H1 (cell line): ENCODE results near the gene METAP1D. TPM values are rescaled to one million over a fixed set of nuclear protein-coding genes. Genes with fewer than 3 reads are reported as not detected.
A peak's percentile ranks its signal among the peaks of the same experiment; 100 is the strongest.

ENCODE experiments used
- CTCF ChIA-PET: fragments of 300-600 bp; sonication (Branson Sonifier 250); formaldehyde crosslinking; loops from one replicate; lab custom pipeline; 2021; ENCODE audit not compliant: partially characterized antibody; lab: Charles Lee
- POLR2A ChIA-PET: fragments of 300-600 bp; sonication (Branson Sonifier 250); formaldehyde crosslinking; loops from one replicate; lab custom pipeline; 2021; ENCODE audit warnings: inconsistent platforms; ENCODE audit not compliant: partially characterized antibody; lab: Charles Lee
- DNase-seq, 2 experiments: peaks; one replicate each; pipeline versions ENCODE4 v3.0.0 to v3.0.0-alpha.2; 2010 to 2022; ENCODE audit warnings: low spot score in 2 of 2, low read depth in 1 of 2, mixed read lengths in 1 of 2
- FAIRE-seq: peaks from 2 replicates; lab custom pipeline; 2011; peaks lifted over from hg19 to GRCh38; lab: Jason Lieb, UNC
- H2AFZ ChIP-seq: 2 replicates; pipeline ENCODE4 v1.8.1; 2012; ENCODE audit warnings: low read length, inconsistent platforms
- H2AK5ac ChIP-seq: 2 replicates; pipeline ENCODE4 v1.6.1; 2013; ENCODE audit warnings: low read depth, low read length
- H2BK120ac ChIP-seq: replicated peaks from 2 replicates; pipeline ENCODE3; 2013; ENCODE audit warnings: low read depth, low read length, inconsistent platforms
- H2BK12ac ChIP-seq: 2 replicates; pipeline ENCODE4 v1.6.1; 2013; ENCODE audit warnings: low read depth, low read length
- H2BK15ac ChIP-seq: 2 replicates; pipeline ENCODE4 v1.6.1; 2013; ENCODE audit warnings: low read length
- H2BK20ac ChIP-seq: 2 replicates; pipeline ENCODE4 v1.6.1; 2013; ENCODE audit warnings: low read length
- H2BK5ac ChIP-seq: 2 replicates; pipeline ENCODE4 v1.6.1; 2013; ENCODE audit warnings: low read depth, low read length
- H3K14ac ChIP-seq: 2 replicates; pipeline ENCODE4 v1.6.1; 2013; ENCODE audit warnings: inconsistent platforms; ENCODE audit not compliant: insufficient read length
- H3K18ac ChIP-seq: 2 replicates; pipeline ENCODE4 v1.6.1; 2013; ENCODE audit warnings: low read length; ENCODE audit errors: extremely low read depth
- H3K23ac ChIP-seq: 2 replicates; pipeline ENCODE4 v1.6.1; 2013; ENCODE audit warnings: inconsistent platforms; ENCODE audit not compliant: insufficient read length
- H3K23me2 ChIP-seq: 2 replicates; pipeline ENCODE4 v1.6.1; 2013; ENCODE audit warnings: low read depth, low read length
- H3K27ac ChIP-seq: 2 replicates; pipeline ENCODE4 v1.6.1; 2011; ENCODE audit warnings: low read depth, low read length, inconsistent platforms
- H3K27me3 ChIP-seq, 4 experiments: replicated peaks in 1 of 4; 1 replicate in 1 of 4; 2 replicates in 3 of 4; pipeline versions ENCODE4 v1.6.1 to v1.8.1; 2011 to 2013; ENCODE audit warnings: low read length in 3 of 4, mild to moderate bottlenecking in 3 of 4, inconsistent platforms in 2 of 4, mixed read lengths in 2 of 4, moderate library complexity in 1 of 4; ENCODE audit not compliant: control insufficient read depth in 3 of 4, insufficient read depth in 3 of 4; ENCODE audit errors: extremely low read depth in 1 of 4
- H3K36me3 ChIP-seq, 4 experiments: 2 replicates each; pipeline versions ENCODE4 v1.6.1 to v1.8.1; 2011 to 2013; ENCODE audit warnings: mild to moderate bottlenecking in 4 of 4, low read length in 3 of 4, moderate library complexity in 2 of 4, control low read depth in 1 of 4, inconsistent platforms in 1 of 4; ENCODE audit not compliant: insufficient read depth in 4 of 4, control insufficient read depth in 2 of 4
- H3K4ac ChIP-seq: replicated peaks from 2 replicates; pipeline ENCODE3; 2013; ENCODE audit warnings: low read length, low read depth, mixed read lengths, inconsistent platforms; ENCODE audit not compliant: insufficient read length
- H3K4me1 ChIP-seq, 4 experiments: replicated peaks in 1 of 4; 1 replicate in 1 of 4; 2 replicates in 3 of 4; pipeline versions ENCODE4 v1.6.1 to v1.8.1; 2011 to 2013; ENCODE audit warnings: low read length in 3 of 4, inconsistent platforms in 2 of 4, mixed read lengths in 1 of 4; ENCODE audit not compliant: insufficient read depth in 4 of 4, control insufficient read depth in 3 of 4
- H3K4me2 ChIP-seq, 2 experiments: 2 replicates each; pipeline versions ENCODE4 v1.6.1 to v1.8.1; 2011 to 2013; ENCODE audit warnings: low read depth in 2 of 2, low read length in 2 of 2, control low read depth in 1 of 2, inconsistent platforms in 1 of 2, mild to moderate bottlenecking in 1 of 2; ENCODE audit not compliant: insufficient read depth in 1 of 2
- H3K4me3 ChIP-seq, 4 experiments: fragments of 200-600, 300-600 bp in 1 of 4; sonication (generic), shearing (Covaris generic), sonication (Bioruptor Twin) in 1 of 4; 2 replicates each; pipeline versions ENCODE4 v1.5.1 to v1.8.1; 2011 to 2016; ENCODE audit warnings: low read length in 4 of 4, low read depth in 3 of 4, control low read depth in 2 of 4, inconsistent platforms in 2 of 4, mild to moderate bottlenecking in 2 of 4, mixed read lengths in 1 of 4, moderate library complexity in 1 of 4; ENCODE audit not compliant: insufficient read depth in 2 of 4; ENCODE audit errors: extremely low read depth in 1 of 4
- H3K56ac ChIP-seq: replicated peaks from 2 replicates; pipeline ENCODE3; 2013; ENCODE audit warnings: low read depth, mild to moderate bottlenecking, mixed read lengths, low read length, inconsistent platforms; ENCODE audit not compliant: insufficient read length
- H3K79me1 ChIP-seq: 2 replicates; pipeline ENCODE4 v1.6.1; 2013; ENCODE audit warnings: low read depth, low read length, control low read depth
- H3K79me2 ChIP-seq, 2 experiments: 2 replicates each; pipeline versions ENCODE4 v1.6.1 to v1.8.1; 2012 to 2013; ENCODE audit warnings: low read length in 2 of 2, mild to moderate bottlenecking in 2 of 2, inconsistent platforms in 1 of 2; ENCODE audit not compliant: insufficient read depth in 2 of 2, control insufficient read depth in 1 of 2
- H3K9ac ChIP-seq, 4 experiments: replicated peaks in 1 of 4; 1 replicate in 1 of 4; 2 replicates in 3 of 4; pipeline versions ENCODE4 v1.6.1 to v1.8.1; 2011 to 2013; ENCODE audit warnings: low read depth in 3 of 4, low read length in 3 of 4, control low read depth in 2 of 4, mild to moderate bottlenecking in 2 of 4, moderate library complexity in 2 of 4, inconsistent platforms in 1 of 4; ENCODE audit errors: extremely low read depth in 1 of 4
- H3K9me3 ChIP-seq, 2 experiments: 2 replicates each; pipeline versions ENCODE4 v1.6.1 to v1.8.1; 2012 to 2013; ENCODE audit warnings: mild to moderate bottlenecking in 2 of 2, moderate library complexity in 2 of 2, control low read depth in 1 of 2, inconsistent platforms in 1 of 2, low read depth in 1 of 2, low read length in 1 of 2, mixed read lengths in 1 of 2; ENCODE audit not compliant: insufficient read depth in 2 of 2
- H4K20me1 ChIP-seq, 2 experiments: replicated peaks in 1 of 2; 2 replicates each; pipeline versions ENCODE3 to v1.8.1; 2011 to 2013; ENCODE audit warnings: inconsistent platforms in 2 of 2, low read length in 2 of 2, mild to moderate bottlenecking in 1 of 2; ENCODE audit not compliant: insufficient read depth in 2 of 2, control insufficient read depth in 1 of 2
- H4K5ac ChIP-seq: 2 replicates; pipeline ENCODE4 v1.6.1; 2013; ENCODE audit warnings: low read length, low read depth, mixed read lengths, inconsistent platforms; ENCODE audit not compliant: insufficient read length
- H4K8ac ChIP-seq: 2 replicates; pipeline ENCODE4 v1.8.0; 2013; ENCODE audit warnings: mild to moderate bottlenecking, moderate library complexity, low read length, inconsistent platforms; ENCODE audit not compliant: insufficient read depth; ENCODE audit errors: extremely low read depth
- H4K91ac ChIP-seq: replicated peaks from 2 replicates; pipeline ENCODE3; 2013; ENCODE audit warnings: low read length, mixed read lengths, inconsistent platforms; ENCODE audit not compliant: insufficient read length
- ASH2L ChIP-seq: fragments of 200-600, 300-600 bp; sonication (generic); IDR thresholded peaks from one replicate; pipeline ENCODE4 v1.7.1; 2017; ENCODE audit warnings: low read length
- ATF3 ChIP-seq: IDR thresholded peaks from 2 replicates; pipeline ENCODE4 v1.6.1; 2011; ENCODE audit warnings: low read depth, mild to moderate bottlenecking, low read length; ENCODE audit not compliant: insufficient read depth
- CTBP2 ChIP-seq: IDR thresholded peaks from 2 replicates; pipeline ENCODE4 v1.7.0; 2011; ENCODE audit warnings: borderline replicate concordance, mild to moderate bottlenecking, moderate library complexity, mixed read lengths, low read length; ENCODE audit not compliant: insufficient read depth, insufficient read length
- EZH2 ChIP-seq: fragments of 200-600 bp; sonication (generic); IDR thresholded peaks from 2 replicates; pipeline ENCODE4 v1.7.1; 2012; ENCODE audit warnings: low read depth, mild to moderate bottlenecking, moderate library complexity, low read length, inconsistent platforms; ENCODE audit not compliant: severe bottlenecking
- PHF8 ChIP-seq: fragments of 200-600 bp; sonication (generic); conservative IDR thresholded peaks from 2 replicates; pipeline ENCODE4 v1.7.1; 2012; ENCODE audit warnings: low read depth, mild to moderate bottlenecking, inconsistent platforms, low read length, moderate library complexity
- POU5F1 ChIP-seq: IDR thresholded peaks from 2 replicates; pipeline ENCODE4 v1.6.1; 2011; ENCODE audit warnings: low read depth, mild to moderate bottlenecking, low read length, moderate library complexity
- RNF2 ChIP-seq: fragments of 200-900, 300-1000 bp; sonication (generic); IDR thresholded peaks from 2 replicates; pipeline ENCODE4 v1.7.1; 2016; ENCODE audit warnings: borderline replicate concordance, low read depth, mild to moderate bottlenecking, antibody characterized with exemption, low read length; ENCODE audit not compliant: poor library complexity, severe bottlenecking; ENCODE audit errors: missing control alignments
- SIX5 ChIP-seq: IDR thresholded peaks from 2 replicates; pipeline ENCODE4 v1.6.1; 2011; ENCODE audit warnings: mild to moderate bottlenecking, low read depth, low read length
- SUZ12 ChIP-seq: fragments of 200-600 bp; sonication (generic); IDR thresholded peaks from 2 replicates; pipeline ENCODE4 v1.6.1; 2012; ENCODE audit warnings: mild to moderate bottlenecking, inconsistent platforms, low read length, moderate library complexity, mixed read lengths
- TAF1 ChIP-seq: IDR thresholded peaks from 2 replicates; pipeline ENCODE4 v1.6.1; 2011; ENCODE audit warnings: mild to moderate bottlenecking, low read depth, low read length
- TCF12 ChIP-seq: IDR thresholded peaks from 2 replicates; pipeline ENCODE4 v1.6.1; 2011; ENCODE audit warnings: low read depth, mild to moderate bottlenecking, low read length
- WGBS, 2 experiments: shearing (Covaris generic) in 1 of 2; methylation state at CpG; one replicate each; pipeline versions ENCODE4 v1.1.6 to v1.1.7; 2013 to 2015; ENCODE audit warnings: low lambda C conversion rate in 2 of 2, mixed read lengths in 2 of 2, inconsistent platforms in 1 of 2, low coverage in 1 of 2, missing lambda C conversion rate in 1 of 2; ENCODE audit not compliant: insufficient replicate concordance in 2 of 2, insufficient coverage in 1 of 2, insufficient read length in 1 of 2; ENCODE audit errors: extremely low coverage in 1 of 2, missing lambda C conversion rate in 1 of 2; 5-methylcytosine and 5-hydroxymethylcytosine counted together
- polyA plus RNA-seq, 7 experiments: library from polyadenylated mRNA; depleted of rRNA in 3 of 7; stranded (reverse) in 5 of 7; unstranded in 2 of 7; fragments of >200 nt in 5 of 7; fragments of 200-250 nt in 2 of 7; gene quantifications; 1 replicate in 5 of 7; 2 replicates in 1 of 7; 4 replicates in 1 of 7; pipeline versions ENCODE4 v1.2.1 to v1.2.3, GENCODE V29; 2011 to 2013; ENCODE audit warnings: missing spikeins in 2 of 7, mixed read lengths in 2 of 7
- total RNA-seq: library from RNA; stranded (reverse); fragmentation: NEBNext Ultra II Directional; extraction: Animal tissue kit (Norgen Biotek cat#: 25700); gene quantifications from 2 replicates; pipeline ENCODE4 v1.2.1, GENCODE V29; 2021

Gene METAP1D
- total and polyA plus RNA-seq, 2 of the 8 experiments (the other 6 are each of a cell fraction or from before 2014, with no cell fraction given): 3.9 to 6.2 TPM

GRCh38 chr2:172084395-172084644, 84.6 kb downstream of the METAP1D start:
- peaks cover 22 to 44% of the 10 kb centered on the region in 2 experiments for H4K20me1 ChIP-seq
- 0% methylated on average over 15 of the region's 17 CpGs; no CpG with 5 or more reads in 1 of the 2 experiments for WGBS, 2 experiments
- H3K27ac ChIP-seq: no peak overlapping the region
- H3K27me3 ChIP-seq: peaks cover 91 to 100% (median 99%) of the 10 kb centered on the region in 4 experiments
- H3K4me1 ChIP-seq: peaks cover 2 to 61% (median 31%) of the 10 kb centered on the region in 4 experiments
- peak overlapping the region; percentile 55; the same call in 1 of the 2 replicates for H2BK12ac ChIP-seq
- H3K79me1 ChIP-seq: no peaks in the 10 kb centered on the region
- H3K56ac ChIP-seq: no peak overlapping the region
- FAIRE-seq (no peak), DNase-seq (no peak)
- no peak overlapping the region for H2BK120ac ChIP-seq
- H3K79me2 ChIP-seq: no peaks in the 10 kb centered on the region
- H4K91ac ChIP-seq: no peak overlapping the region
- TF ChIP-seq ATF3: no peak
- no peak for TF ChIP-seq CTBP2
- no peak for TF ChIP-seq PHF8
- peak; percentile 60 for TF ChIP-seq EZH2
- TF ChIP-seq SUZ12: peak; percentile 45
- peak; percentile 69 for TF ChIP-seq RNF2
- TF ChIP-seq SIX5: no peak
- TF ChIP-seq POU5F1: no peak
- 0 out of 2 replicates have a peak, but pooled peaks have one; percentile 8 for TF ChIP-seq TCF12
- TF ChIP-seq TAF1: no peak
- TF ChIP-seq ASH2L: no peak
- H3K18ac ChIP-seq: peak overlapping the region; percentile 48; the same call in 1 of the 2 replicates
- ChIA-PET POLR2A (interaction anchor here (14.0 kb wide), 1 partner anchor 18 kb away, joined by 184 read pairs; the partner anchor contains the start of gene DLX2), CTCF (interaction anchor here (2.6 to 4.1 kb wide), 2 partner anchors 12 to 17 kb away, joined by 19 to 25 read pairs; partner anchors contain the start of gene DLX2)
- H3K14ac ChIP-seq: no peak overlapping the region
- H3K4me3 ChIP-seq: peak overlapping the region; percentile 40 to 66 (median 53); a peak in 7 of 8 replicates
- no peak overlapping the region for H3K23ac ChIP-seq
- H3K23me2 ChIP-seq: peaks cover 14% of the 10 kb centered on the region; the same call in 1 of the 2 replicates
- H3K4ac ChIP-seq: no peak overlapping the region
- H3K36me3 ChIP-seq: no peaks in the 10 kb centered on the region
- H3K9me3 ChIP-seq: no peaks in the 10 kb centered on the region
- H4K5ac ChIP-seq: no peak overlapping the region
- H3K4me2 ChIP-seq: peak overlapping the region; percentile 78 to 84
- H2AFZ ChIP-seq: peak overlapping the region; percentile 9; the same call in 1 of the 2 replicates
- 0 out of 2 replicates have a peak overlapping the region, but pooled peaks have one; percentile 46 for H2BK15ac ChIP-seq
- H2BK5ac ChIP-seq: no peak overlapping the region; the same call in 1 of the 2 replicates
- 0 out of 2 replicates have a peak overlapping the region, but pooled peaks have one; percentile 40 for H2AK5ac ChIP-seq
- H4K8ac ChIP-seq: no peak overlapping the region
- no peak overlapping the region for H3K9ac ChIP-seq
- H2BK20ac ChIP-seq: no peak overlapping the region
